NCI-H748 (cell line): ENCODE results near the gene EFR3B.
A peak's percentile ranks its signal among the peaks of the same experiment; 100 is the strongest.

Experiments used
- DNase-seq: peaks from one replicate; lab custom pipeline; 2025; ENCODE audit not compliant: unreplicated experiment; lab: John Stamatoyannopoulos, UW

Gene EFR3B

DNA sequence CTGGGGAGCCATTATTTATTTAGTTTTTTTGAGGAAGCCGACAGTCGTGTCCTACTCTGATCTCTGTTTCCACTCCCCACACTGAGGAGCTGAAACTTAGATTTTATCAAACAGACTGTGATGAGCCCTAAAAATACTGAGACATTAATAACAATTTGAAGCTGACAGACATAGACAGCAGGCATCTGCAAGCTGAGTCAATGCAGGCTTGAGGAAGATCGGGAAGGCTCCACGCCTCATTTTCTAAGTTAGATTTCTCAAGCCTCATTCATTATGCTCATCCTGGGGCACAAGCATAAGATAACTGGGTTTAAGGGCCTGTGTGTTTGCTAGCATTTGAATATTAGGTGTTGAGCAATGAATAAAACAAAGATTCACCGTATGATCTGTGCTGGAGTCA, 26.3 kb downstream of the EFR3B start:
- DNase-seq, result no peak

DNA sequence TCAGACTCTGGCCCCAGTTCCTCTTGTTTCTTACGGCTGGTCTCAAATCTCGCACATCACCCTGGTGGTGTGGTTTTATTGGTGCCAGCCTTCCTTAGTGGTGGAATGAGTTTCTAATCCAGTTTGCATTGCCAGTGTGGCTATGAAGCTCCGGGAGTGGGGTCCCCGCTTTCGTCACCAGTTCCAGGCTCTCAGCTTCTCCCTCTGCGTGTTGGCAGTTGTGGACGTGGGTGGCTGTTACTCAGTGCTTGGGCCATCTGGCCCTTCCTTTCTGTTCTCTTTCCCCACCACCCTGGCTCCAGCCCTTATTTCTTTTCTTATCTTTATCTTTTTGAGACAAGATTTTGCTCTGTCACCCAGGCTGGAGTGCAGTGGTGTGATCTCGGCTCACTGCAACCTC, 30.1 kb downstream of the EFR3B start:
- DNase-seq, result no peak

DNA sequence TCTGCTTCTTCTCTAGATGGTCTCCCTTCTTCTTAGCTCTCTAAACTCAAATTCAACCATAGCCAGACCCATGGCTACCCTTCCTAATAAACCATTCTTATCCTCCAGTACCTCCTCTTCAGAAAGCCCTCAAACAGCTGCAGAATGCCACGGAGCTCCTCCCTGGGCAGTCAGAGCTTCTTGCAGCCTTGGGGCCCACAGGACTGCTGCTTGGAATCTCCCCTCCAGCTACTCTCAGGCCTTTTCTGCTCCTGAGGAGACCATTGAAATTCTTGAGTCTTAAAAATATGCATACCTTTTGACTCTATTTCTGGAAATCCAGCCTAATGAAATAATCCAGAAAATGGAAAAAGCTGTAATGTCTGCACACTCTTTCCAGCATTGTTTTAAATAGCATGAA, 30.7 kb downstream of the EFR3B start:
- no peak for DNase-seq

DNA sequence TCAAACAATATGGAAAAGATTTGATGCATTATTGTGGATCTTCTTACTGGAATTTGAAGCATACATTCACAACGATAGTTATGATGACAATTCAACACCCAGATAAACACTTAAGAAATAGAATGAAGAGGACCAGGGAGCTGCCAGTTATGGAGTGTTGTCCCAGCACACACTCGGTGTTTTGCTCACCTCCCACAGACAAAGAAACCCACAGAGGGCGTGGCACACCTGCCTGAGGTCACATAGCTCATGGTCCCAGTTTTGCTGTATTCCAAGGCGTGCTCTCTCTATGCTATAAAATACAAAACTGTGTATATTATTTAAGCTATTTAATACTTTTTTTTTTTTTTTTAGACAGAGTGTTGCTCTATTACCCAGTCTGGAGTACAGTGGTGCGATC, 31.1 kb downstream of the EFR3B start:
- peak; percentile 51 for DNase-seq

DNA sequence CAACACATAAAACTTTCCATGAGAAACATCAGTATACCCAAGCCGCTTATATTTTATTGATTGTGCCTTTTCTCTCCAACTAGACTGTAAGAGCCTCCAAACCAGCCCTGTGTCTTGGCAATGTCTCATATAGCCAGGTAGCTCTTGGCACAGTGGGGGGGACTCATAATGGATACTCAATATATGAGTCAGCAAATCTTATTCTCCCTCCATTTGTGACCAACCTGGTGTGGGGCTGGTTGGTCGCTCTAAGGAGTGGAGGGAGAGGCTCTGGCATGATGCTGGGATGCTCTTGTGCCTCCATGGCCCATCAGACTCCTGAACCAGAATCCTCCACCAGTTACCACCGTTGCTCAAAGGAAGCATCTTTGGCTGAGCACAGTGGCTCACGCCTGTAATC, 32.0 kb downstream of the EFR3B start:
- DNase-seq, result no peak

DNA sequence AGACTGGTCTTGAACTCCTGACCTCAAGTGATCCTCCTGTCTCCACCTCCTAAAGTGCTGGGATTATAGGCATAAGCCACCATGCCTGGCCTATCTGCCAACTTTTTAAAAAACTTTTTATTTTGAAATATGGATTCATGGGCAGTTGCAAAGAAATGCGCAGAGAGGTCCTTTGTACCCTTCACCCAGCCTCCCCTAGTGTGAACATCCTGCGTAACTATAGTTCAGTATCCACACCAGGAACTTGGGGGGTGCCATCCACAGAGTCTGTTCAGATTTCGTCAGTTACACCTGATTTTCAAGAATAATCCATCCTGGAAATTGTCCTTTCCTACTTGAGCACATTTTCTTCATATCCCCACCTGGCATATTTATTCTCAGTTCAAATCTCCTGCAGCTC, 33.0 kb downstream of the EFR3B start:
- no peak for DNase-seq

DNA sequence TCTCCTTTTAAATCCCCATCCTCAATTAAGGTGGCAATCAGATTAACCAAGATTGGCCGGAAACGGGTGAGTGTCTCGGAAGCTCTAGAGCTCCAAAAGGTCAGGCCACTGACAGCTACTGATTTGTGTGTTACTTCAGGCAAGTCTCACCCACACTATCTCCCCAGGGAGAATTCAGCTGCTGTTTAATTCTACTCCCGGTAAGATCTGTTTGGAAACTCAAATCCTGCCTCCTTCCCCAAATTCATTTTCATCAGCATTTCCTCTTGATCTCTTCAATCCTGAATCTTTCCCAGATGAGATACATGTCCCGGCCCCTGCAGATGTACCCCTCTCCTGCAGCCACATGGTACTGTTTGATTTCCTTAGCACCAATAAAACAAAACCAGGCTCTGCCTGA, 34.9 kb downstream of the EFR3B start:
- DNase-seq, result no peak

DNA sequence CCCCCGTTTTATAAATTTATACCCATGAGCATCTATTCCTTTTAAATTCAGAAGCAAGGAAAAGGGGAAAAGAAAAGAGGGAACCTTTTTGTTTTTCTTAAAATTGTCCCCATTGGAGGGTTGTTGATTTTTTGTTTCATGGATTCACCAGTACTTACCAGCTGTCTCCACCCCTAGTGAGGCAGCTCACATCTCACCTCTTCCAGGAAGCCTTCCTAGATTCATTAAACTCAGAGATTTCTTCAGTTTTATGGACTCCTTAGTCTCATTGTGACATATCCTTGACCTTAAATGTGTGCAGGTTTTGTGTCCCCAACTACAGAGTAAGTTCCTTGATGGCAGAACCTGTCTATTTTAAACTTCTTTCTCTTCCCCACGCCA, 35.9 kb downstream of the EFR3B start:
- no peak for DNase-seq

DNA sequence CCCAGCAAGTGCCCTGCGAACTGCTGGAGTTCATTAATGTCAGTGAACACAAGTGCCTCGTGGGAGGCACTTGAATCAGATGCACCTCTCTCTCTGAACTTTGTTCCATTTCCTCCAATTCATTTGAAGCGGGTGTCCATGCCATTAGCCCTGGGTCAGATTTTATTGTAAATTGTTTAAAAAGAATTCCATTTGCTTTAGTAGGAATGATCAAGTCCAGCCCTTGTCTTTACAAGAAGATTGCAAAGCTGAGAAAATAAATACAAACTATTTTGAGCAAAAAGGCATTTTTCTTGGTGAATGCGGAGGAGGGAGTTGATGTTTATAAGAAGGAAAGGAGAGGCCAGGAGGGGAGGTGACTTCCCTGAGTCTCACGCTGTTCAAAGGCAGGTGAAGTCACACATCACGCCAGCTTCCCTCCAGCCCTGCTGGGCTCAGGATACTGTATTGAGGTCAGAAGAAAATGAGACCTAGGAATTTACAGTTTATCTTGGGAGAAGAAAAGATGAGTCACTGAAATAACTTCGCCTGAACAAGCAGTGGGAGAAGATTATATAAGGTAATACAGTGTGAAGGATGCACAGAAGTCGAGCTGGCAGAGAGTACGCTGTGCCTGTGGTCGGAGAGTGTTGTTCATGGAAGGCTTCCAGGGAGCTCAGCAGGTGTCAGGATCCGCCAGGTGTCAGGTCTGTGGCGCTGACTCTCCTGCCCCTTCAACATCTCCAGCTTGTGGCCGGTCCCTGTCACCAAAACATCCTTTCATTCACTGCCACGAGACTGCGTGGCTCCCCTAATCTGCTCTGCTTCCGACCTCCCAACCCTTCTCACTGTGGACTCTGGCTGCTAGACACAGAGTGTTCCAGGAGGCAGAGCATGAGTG, 36.5 kb downstream of the EFR3B start:
- peak; percentile 83 for DNase-seq

DNA sequence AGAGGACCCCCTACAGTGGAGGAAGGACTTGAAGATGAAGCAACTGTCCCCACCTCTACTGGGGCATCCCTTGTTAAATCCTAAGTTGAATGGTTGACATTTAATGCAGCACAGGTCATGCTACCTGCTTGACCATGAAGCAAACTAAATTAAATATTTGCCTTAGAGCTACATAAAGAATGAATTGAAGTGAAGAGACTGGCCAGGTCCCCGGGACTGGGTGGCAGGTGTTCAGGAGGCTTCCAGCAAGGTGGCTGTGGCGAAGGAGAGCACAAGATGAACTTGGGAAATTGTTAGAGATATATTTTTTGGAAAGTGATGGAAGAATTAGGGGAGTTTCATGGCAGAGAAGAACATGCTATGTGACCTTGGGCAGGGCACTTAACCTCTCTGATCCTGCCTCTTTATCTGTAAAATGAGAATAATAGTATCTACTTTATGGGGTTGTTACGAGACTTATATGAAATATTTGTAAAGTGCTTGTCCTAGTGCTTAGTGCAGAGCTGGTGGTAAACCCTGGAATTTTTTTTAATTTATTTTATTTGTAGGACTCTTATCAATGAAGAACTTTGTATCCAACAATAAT, 37.3 kb downstream of the EFR3B start:
- peak; percentile 74 for DNase-seq

DNA sequence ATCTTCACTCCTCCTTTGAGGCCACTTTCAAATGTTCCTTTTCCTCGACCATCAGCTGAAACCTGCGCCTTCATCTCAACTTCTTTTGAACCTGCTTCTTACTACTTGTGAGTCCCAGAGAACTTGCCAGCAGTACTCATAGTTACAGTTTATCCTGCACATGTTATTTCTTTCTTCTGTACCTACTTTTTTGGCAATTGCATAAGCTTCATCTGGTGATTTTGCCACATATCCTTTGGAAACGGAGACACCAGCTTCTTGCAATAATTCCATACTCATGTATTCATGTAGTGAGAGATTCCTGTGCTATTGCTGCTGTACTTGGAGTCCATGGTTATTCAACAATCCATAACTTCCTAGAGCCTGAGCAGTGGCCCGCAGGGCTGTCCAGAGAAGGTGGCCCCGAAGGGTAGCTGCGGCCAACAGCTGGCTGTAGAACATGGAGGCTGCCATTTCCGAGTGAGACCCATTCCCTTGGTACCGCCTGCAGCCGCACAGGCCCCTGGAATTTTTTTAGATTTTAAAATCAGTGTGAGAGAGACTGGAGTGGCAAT, 39.4 kb downstream of the EFR3B start:
- no peak for DNase-seq

DNA sequence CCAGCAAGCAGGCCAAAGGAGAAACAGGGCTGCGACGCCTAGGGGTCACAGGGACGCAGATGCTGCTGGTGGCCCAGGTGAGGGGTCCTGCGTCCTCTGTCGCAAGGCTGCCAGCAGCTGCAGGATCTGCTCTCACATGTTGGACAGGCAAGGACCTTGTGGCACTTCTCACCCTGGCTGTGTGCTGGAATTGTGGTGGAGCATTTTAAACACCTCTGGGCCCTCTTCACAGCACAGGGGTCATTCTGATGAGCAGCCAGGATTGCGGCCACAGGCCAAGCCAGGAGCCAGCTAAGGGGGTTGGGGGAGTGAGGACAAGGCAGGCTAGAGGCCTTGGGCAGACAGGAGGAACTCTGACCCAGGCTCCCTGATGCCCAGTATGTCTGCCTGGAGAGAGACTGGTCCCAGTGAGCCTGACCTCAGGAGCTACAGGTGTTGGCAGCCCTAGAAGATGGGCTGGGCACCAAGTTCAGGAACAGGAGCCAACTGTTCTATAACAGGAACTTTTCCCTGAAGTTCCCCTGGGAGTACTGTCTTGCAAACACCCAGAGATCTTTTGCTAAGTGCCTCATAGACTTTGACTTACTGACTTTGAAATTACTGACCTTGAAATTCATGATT, 40.2 kb downstream of the EFR3B start:
- no peak for DNase-seq

DNA sequence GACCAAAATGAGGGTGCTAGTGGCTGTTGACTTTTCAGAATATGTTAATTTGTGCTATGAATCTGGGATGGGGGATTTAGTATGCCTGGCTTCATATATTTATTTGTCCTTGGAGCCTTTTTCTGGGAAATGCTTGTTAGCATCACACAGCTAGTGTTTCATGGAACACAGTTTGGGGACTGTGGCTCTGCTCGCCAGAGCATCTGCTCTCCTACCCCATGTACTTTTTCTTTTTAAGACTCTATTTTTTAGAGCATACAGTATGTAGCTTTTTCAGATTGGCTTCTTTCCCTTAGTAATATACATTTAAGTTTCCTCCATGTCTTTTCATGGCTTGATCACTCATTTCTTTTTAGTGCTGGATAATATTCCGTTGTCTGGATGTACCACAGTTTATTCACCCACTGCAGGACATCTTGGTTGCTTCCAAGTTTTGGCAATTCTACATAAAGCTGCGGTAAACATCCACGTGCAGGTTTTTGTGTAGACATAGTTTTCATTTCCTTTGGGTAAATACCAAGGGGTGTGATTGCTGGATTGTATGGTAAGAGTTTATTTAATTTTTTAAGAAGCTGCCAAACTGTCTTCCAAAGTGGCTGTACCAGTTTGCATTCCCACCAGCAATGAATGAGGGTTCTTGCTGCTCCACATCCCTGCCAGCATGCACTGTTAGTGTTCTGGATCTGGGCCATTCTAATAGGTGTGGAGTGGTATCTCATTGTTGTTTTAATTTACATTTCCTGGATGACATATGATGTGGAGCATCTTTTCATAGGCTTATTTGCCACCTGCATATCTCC, 44.1 kb downstream of the EFR3B start:
- peak; percentile 22 for DNase-seq

DNA sequence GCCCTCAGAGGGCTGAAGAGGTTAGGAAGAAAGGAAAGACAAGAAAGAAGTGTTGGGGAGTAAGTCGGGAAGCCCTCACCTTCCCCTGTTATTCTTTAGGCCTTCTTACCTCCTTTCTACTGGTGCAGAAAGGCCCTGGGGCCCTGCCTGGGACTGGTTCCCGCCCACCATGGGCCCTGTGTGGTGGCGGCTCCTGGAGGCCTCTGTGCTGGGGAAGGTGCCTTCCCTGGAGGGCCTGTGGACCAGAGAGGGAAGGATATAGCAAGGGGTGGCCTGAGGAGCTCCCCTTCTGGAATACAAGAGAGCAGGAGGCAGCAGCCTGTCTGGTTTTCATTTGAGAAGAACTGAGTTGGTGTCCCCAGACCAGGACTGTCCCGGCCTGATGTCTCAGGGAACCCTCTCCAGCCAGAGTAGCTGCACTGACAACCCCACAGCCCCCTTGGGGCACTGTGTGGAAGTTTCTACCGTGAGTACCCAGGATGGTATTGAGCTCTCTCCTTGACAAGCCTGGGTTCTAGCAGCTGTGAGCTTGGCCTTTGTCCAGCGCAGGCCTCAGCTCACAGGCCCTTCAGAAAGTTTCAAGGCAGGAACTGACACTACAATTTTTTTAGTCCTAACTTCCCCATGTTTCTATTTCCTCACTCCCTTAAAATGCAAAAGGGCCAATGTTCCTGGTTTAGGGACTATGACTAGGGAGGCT, 47.1 kb downstream of the EFR3B start:
- DNase-seq, result no peak

DNA sequence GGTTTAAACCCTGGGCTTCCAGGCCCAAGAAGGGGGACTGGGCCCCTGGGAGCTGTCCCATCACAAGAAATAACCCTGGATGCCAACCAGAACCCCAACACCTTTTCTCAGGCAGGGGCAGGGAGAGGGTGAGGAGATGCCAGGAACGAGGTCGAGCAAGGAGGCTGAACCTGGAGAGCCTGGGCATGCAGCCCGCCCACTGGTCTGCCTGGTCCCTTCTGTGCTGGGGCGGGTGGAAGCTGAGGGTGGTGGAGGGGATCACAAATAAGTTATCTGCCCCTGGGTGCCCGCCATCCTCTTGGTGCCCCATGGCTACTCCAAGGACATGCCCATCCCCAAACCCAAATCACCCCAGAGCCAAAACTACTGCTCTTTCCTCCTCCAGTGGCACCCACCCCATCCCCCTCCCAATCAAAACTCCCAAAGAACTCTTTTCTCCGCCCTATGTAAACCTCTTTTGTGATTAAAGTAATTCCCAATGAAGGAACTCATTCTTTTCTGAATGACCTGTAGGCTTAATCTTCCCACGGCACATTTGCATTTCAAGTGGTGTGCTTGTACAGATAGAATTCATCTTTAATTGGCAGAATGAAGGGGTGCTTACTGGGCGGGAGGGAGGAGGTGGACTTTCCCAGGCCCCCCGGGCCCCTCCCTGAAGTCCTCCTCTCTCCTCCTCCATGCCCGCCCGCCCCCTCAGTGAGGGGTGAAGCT, 47.9 kb downstream of the EFR3B start:
- DNase-seq, result no peak

DNA sequence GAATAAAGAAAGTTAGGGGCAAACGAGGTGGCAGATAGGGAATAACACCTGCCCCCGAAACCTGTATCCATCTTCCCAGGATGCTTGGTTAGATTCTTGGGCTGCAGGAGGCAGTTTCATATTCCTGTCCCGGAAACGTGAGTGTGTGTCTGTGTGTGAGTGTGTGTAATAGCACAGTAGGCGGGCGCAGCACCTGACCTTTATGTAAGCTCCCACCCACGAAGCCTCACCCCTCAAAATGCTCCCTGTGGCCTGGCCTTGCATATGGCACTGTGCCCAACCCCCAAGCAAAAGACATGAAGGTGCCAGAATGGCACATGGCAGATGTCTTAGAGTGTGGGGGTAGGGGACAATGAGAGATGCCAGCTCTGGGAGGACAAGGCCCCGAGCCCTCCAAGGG, 48.9 kb downstream of the EFR3B start:
- no peak for DNase-seq

DNA sequence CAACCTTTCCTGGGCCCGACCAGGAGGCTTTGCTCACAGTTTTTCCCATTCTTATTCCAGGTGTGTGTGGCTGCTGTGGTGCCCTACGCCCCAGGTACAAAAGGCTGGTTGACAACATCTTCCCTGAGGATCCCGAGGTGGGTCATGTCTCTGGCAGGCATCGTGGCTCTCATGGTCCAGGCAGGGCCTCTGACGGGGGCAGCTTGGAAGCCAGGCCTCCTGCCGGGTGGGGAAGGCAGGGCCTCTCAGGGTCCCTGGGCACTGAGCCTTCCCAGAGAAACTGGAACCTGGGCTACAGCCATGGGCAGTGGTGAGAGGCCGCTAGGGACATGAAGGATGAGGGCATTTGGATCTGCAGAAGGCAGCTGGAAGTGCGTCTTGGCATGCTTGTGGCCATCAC, 49.4 kb downstream of the EFR3B start:
- no peak for DNase-seq

DNA sequence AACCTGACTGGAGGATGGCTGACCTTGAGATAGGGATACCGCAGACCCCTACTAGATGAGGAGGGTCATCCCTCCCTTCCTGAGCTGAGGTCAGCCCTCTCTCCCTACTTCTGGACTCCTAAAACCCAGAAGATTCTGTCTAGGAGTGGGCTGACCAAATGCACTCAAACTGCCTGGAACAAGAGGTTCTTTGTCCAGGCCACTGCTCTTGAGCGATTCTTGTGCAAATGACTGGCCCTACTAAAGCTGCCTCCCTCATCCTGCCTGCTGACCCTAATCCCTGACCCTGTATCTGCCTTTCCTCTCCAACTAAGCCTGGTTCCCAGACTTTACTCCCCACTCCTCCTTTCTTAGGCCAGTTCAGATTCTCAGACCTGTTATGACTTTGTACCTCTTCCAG, 56.2 kb downstream of the EFR3B start:
- no peak for DNase-seq

DNA sequence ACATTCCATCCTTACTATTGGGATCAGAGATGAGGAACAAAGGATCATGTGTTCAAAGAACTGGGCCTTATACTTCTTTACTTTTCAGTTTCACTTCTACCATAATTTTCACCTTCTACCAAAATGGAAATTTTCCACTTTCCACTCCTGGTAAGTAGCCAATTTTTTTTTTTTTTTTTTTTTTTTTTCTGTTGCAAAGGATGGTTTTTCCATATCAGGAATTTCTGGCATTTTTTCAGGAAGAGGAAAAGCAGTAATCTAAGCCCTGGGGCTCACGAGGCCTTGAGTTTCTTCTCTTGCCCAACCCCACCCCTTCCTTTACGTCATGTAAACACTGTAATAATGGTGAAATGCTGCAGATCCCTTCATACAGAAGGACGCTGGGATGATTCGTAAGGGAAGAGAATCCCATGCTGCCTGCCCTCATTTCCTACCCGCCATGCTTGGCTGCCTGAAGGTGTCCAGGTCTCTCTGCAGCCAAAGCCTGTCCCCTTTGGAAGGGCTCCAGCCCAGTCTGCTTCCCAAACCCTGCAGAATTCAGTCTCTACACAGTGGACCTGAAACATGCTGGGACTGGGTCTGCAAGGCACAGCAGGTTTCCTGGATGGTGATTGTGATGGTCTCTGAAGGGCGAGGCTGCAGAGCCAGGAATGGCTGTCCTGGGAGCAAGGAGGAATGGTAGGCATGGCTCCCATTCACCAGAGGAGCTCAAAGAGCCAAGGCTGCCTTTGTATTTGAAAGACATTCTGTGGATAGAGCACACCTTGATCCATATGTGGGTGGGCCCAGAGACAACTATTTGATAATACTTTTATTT, 57.0 kb downstream of the EFR3B start:
- DNase-seq, result no peak
